CD4-positive, alpha-beta memory T cell (primary cell): Measurements from ENCODE around the gene CCDC70. TPM values are rescaled to one million over a fixed set of nuclear protein-coding genes. Genes with fewer than 3 reads are reported as not detected.
A peak's percentile ranks its signal among the peaks of the same experiment; 100 is the strongest.

Source experiments
- CTCF ChIA-PET: fragments of 350-600 bp; sonication (Branson Sonifier 250); formaldehyde crosslinking; loops from one replicate; lab custom pipeline; 2021; ENCODE audit warnings: inconsistent platforms; ENCODE audit not compliant: partially characterized antibody; lab: Charles Lee
- POLR2A ChIA-PET: fragments of 350-600 bp; sonication (Branson Sonifier 250); formaldehyde crosslinking; loops from one replicate; lab custom pipeline; 2021; ENCODE audit not compliant: partially characterized antibody; lab: Charles Lee
- DNase-seq, 5 donors: peaks; one replicate each; pipeline versions ENCODE4 v3.0.0 to v3.0.0-alpha.2; 2020 to 2022; ENCODE audit warnings: mixed read lengths in 1 of 5
- H3K27ac ChIP-seq: one replicate; pipeline ENCODE4 v1.7.0; 2013; ENCODE audit warnings: low read depth, low read length
- H3K27me3 ChIP-seq: 2 replicates; pipeline ENCODE4 v1.7.0; 2013; ENCODE audit warnings: mild to moderate bottlenecking, low read length, moderate library complexity; ENCODE audit not compliant: insufficient read depth
- H3K36me3 ChIP-seq: 2 replicates; pipeline ENCODE4 v1.7.0; 2013; ENCODE audit warnings: mild to moderate bottlenecking, low read length, moderate library complexity; ENCODE audit not compliant: insufficient read depth
- H3K4me1 ChIP-seq: 2 replicates; pipeline ENCODE4 v1.7.0; 2013; ENCODE audit warnings: mild to moderate bottlenecking, low read length, moderate library complexity; ENCODE audit not compliant: insufficient read depth
- H3K4me3 ChIP-seq, 2 donors: one replicate each; pipeline ENCODE4 v1.7.0; 2013; ENCODE audit warnings: low read length in 2 of 2, mild to moderate bottlenecking in 1 of 2
- H3K9me3 ChIP-seq, 2 donors: one replicate each; pipeline ENCODE4 v1.7.0; 2013; ENCODE audit warnings: low read length in 2 of 2, control low read depth in 1 of 2; ENCODE audit not compliant: control insufficient read depth in 1 of 2
- H3K27ac Mint-ChIP-seq, 7 donors: one replicate each; pipeline ENCODE4 v1.8.0; 2020 to 2021; ENCODE audit warnings: mixed read lengths in 7 of 7, mild to moderate bottlenecking in 6 of 7, inconsistent platforms in 3 of 7, moderate library complexity in 3 of 7
- H3K27me3 Mint-ChIP-seq, 2 donors: one replicate each; pipeline ENCODE4 v1.8.0; 2020 to 2021; ENCODE audit warnings: mixed read lengths in 2 of 2
- H3K36me3 Mint-ChIP-seq, 2 donors: one replicate each; pipeline ENCODE4 v1.8.0; 2020 to 2021; ENCODE audit warnings: mixed read lengths in 2 of 2, inconsistent platforms in 1 of 2, mild to moderate bottlenecking in 1 of 2
- H3K4me1 Mint-ChIP-seq, 4 donors: one replicate each; pipeline ENCODE4 v1.8.0; 2020 to 2021; ENCODE audit warnings: mixed read lengths in 4 of 4, mild to moderate bottlenecking in 1 of 4
- H3K4me3 Mint-ChIP-seq, 8 donors: one replicate each; pipeline ENCODE4 v1.8.0; 2020 to 2021; ENCODE audit warnings: mixed read lengths in 8 of 8, mild to moderate bottlenecking in 7 of 8, moderate library complexity in 6 of 8, inconsistent platforms in 3 of 8
- H3K9me3 Mint-ChIP-seq, 8 donors: one replicate each; pipeline ENCODE4 v1.8.0; 2020 to 2021; ENCODE audit warnings: mixed read lengths in 8 of 8, mild to moderate bottlenecking in 5 of 8, inconsistent platforms in 3 of 8, moderate library complexity in 1 of 8
- intact Hi-C: fragments of 100-400 bp; cut with micrococcal nuclease; formaldehyde crosslinking; loops from one replicate; pipeline ENCODE4 v1.15.1; 2023
- polyA plus RNA-seq, 2 donors: library from polyadenylated mRNA; unstranded; fragments of 300-500 nt; fragmentation: Illumina TruSeq; gene quantifications; one replicate each; pipeline ENCODE4 v1.2.3, GENCODE V29; 2021
- total RNA-seq, 2 experiments: library from RNA; stranded (reverse); gene quantifications; one replicate each; pipeline ENCODE4 v1.2.3, GENCODE V29; 2021

Gene CCDC70
- total and polyA plus RNA-seq, 4 experiments from 2014 or later: not detected

- DNase-seq: peak in 1 of 5 donors; percentile 24
- intact Hi-C loops: loop anchor here (5.0 to 10.0 kb wide), 3 partner anchors 365 to 1892 kb away; partner anchors contain the start of genes SPRYD7 and VPS36
- ChIA-PET POLR2A (interaction anchor here (0.9 to 12.6 kb wide), 6 partner anchors 8 to 374 kb away, joined by 3 to 288 read pairs (median 53); partner anchors contain the start of genes DHRS12 and INTS6), CTCF (interaction anchor here (0.9 to 8.3 kb wide), 5 partner anchors 13 to 392 kb away, joined by 3 to 232 read pairs (median 5); no protein-coding TSS in a partner anchor)
- Mint-ChIP-seq H3K36me3 (peaks cover 0 to 3% of the 10 kb centered on the region in 2 donors), H3K4me3 (peak overlapping the region in 7 of 8 donors; percentile 20 to 94 (median 88)), H3K27ac (peak overlapping the region; percentile 88 to 95 (median 94)), H3K9me3 (no peaks in the 10 kb centered on the region), H3K4me1 (peaks cover 44 to 90% (median 68%) of the 10 kb centered on the region in 4 donors), H3K27me3 (no peaks in the 10 kb centered on the region)
- Histone ChIP-seq H3K4me1 (peaks cover 65% of the 10 kb centered on the region), H3K27ac (peak overlapping the region; percentile 65), H3K4me3 (peak overlapping the region in 1 of 2 donors; percentile 10), H3K9me3 (no peaks in the 10 kb centered on the region), H3K36me3 (no peaks in the 10 kb centered on the region), H3K27me3 (no peaks in the 10 kb centered on the region)
Measured at GRCh38 chr13:51827254-51827653, 34.5 kb upstream of the CCDC70 start.

- peak overlapping the region in 1 of 8 donors; percentile 26 for H3K4me3 Mint-ChIP-seq
- no peaks in the 10 kb centered on the region for H3K9me3 Mint-ChIP-seq
- POLR2A ChIA-PET: interaction anchor here (1.2 to 12.6 kb wide), 4 partner anchors 10 to 376 kb away, joined by 5 to 288 read pairs (median 53); partner anchors contain the start of genes DHRS12 and INTS6
- Histone ChIP-seq H3K9me3 (no peaks in the 10 kb centered on the region), H3K4me1 (peaks cover 54% of the 10 kb centered on the region), H3K27ac (no peak overlapping the region), H3K4me3 (no peak overlapping the region), H3K27me3 (no peaks in the 10 kb centered on the region), H3K36me3 (no peaks in the 10 kb centered on the region)
- H3K4me1 Mint-ChIP-seq: peaks cover 41 to 79% (median 63%) of the 10 kb centered on the region in 4 donors
- peaks cover 0 to 1% of the 10 kb centered on the region in 2 donors for H3K36me3 Mint-ChIP-seq
- peak overlapping the region; percentile 33 to 95 (median 82) for H3K27ac Mint-ChIP-seq
- intact Hi-C loops: loop anchor here (5.0 to 10.0 kb wide), 3 partner anchors 363 to 1894 kb away; partner anchors contain the start of genes SPRYD7 and VPS36
- no peak for DNase-seq
- no peaks in the 10 kb centered on the region for H3K27me3 Mint-ChIP-seq
- CTCF ChIA-PET: interaction anchor here (0.9 to 8.3 kb wide), 6 partner anchors 9 to 31 kb away, joined by 3 to 232 read pairs (median 9); no protein-coding TSS in a partner anchor
Measured at GRCh38 chr13:51828730-51829567, 32.8 kb upstream of the CCDC70 start.

- Histone ChIP-seq H3K4me1 (peaks cover 48% of the 10 kb centered on the region), H3K9me3 (no peaks in the 10 kb centered on the region), H3K27ac (no peak overlapping the region), H3K36me3 (no peaks in the 10 kb centered on the region), H3K4me3 (no peak overlapping the region), H3K27me3 (no peaks in the 10 kb centered on the region)
- Mint-ChIP-seq H3K4me3 (peak overlapping the region in 1 of 8 donors; percentile 5), H3K27me3 (no peaks in the 10 kb centered on the region), H3K36me3 (peaks cover 0 to 1% of the 10 kb centered on the region in 2 donors), H3K4me1 (peaks cover 38 to 73% (median 60%) of the 10 kb centered on the region in 4 donors), H3K9me3 (no peaks in the 10 kb centered on the region), H3K27ac (peak overlapping the region in 3 of 7 donors; percentile 7 to 69 (median 18))
- DNase-seq: no peak
- CTCF ChIA-PET: interaction anchor here (0.9 to 8.3 kb wide), 6 partner anchors 9 to 31 kb away, joined by 3 to 232 read pairs (median 9); no protein-coding TSS in a partner anchor
- POLR2A ChIA-PET: interaction anchor here (1.2 to 12.6 kb wide), 4 partner anchors 10 to 377 kb away, joined by 5 to 288 read pairs (median 53); partner anchors contain the start of genes DHRS12 and INTS6
- intact Hi-C loops: loop anchor here (5.0 to 10.0 kb wide), 3 partner anchors 363 to 1895 kb away; partner anchors contain the start of genes SPRYD7 and VPS36
Measured at GRCh38 chr13:51829568-51829899, 32.2 kb upstream of the CCDC70 start.

- no peak overlapping the region for H3K27ac ChIP-seq
- H3K27me3 ChIP-seq: no peaks in the 10 kb centered on the region
- no peaks in the 10 kb centered on the region for H3K36me3 ChIP-seq
- Mint-ChIP-seq H3K4me1 (peaks cover 27 to 53% (median 45%) of the 10 kb centered on the region in 4 donors), H3K36me3 (no peaks in the 10 kb centered on the region), H3K9me3 (no peaks in the 10 kb centered on the region), H3K27me3 (no peaks in the 10 kb centered on the region), H3K27ac (peak overlapping the region in 1 of 7 donors; percentile 65), H3K4me3 (peak overlapping the region in 1 of 8 donors; percentile 26)
- H3K4me1 ChIP-seq: peaks cover 28% of the 10 kb centered on the region
- intact Hi-C loops: loop anchor here (5.0 kb wide), 1 partner anchor 296 kb away; the partner anchor contains the start of gene NEK5
- POLR2A ChIA-PET: interaction anchor here (0.7 to 4.8 kb wide), 4 partner anchors 11 to 378 kb away, joined by 3 to 60 read pairs (median 22); no protein-coding TSS in a partner anchor
- H3K9me3 ChIP-seq: no peaks in the 10 kb centered on the region
- H3K4me3 ChIP-seq: no peak overlapping the region
- CTCF ChIA-PET: interaction anchor here (0.7 to 8.7 kb wide), 15 partner anchors 9 to 400 kb away, joined by 3 to 442 read pairs (median 6); partner anchors contain the start of genes INTS6 and TMEM272
- no peak for DNase-seq
Measured at GRCh38 chr13:51831519-51831918, 30.2 kb upstream of the CCDC70 start.

- no peak overlapping the region for H3K27ac ChIP-seq
- intact Hi-C loops: loop anchor here (1.0 to 5.0 kb wide), 4 partner anchors 10 to 295 kb away; partner anchors contain the start of genes DHRS12 and NEK5
- no peaks in the 10 kb centered on the region for H3K36me3 ChIP-seq
- H3K27me3 ChIP-seq: no peaks in the 10 kb centered on the region
- POLR2A ChIA-PET: interaction anchor here (0.7 to 4.8 kb wide), 9 partner anchors 12 to 423 kb away, joined by 3 to 60 read pairs (median 3); no protein-coding TSS in a partner anchor
- Mint-ChIP-seq H3K27me3 (no peaks in the 10 kb centered on the region), H3K9me3 (no peaks in the 10 kb centered on the region), H3K4me1 (peaks cover 16 to 43% (median 34%) of the 10 kb centered on the region in 4 donors), H3K27ac (peak overlapping the region; percentile 6 to 85 (median 66)), H3K4me3 (peak overlapping the region in 7 of 8 donors; percentile 6 to 67 (median 44)), H3K36me3 (no peaks in the 10 kb centered on the region)
- no peaks in the 10 kb centered on the region for H3K9me3 ChIP-seq
- peak; percentile 72 to 78 (median 73) for DNase-seq
- CTCF ChIA-PET: interaction anchor here (0.7 to 8.7 kb wide), 24 partner anchors 10 to 434 kb away, joined by 3 to 442 read pairs (median 6); partner anchors contain the start of gene INTS6
- peaks cover 18% of the 10 kb centered on the region for H3K4me1 ChIP-seq
- no peak overlapping the region for H3K4me3 ChIP-seq
Measured at GRCh38 chr13:51832471-51833152, 29.2 kb upstream of the CCDC70 start.

GRCh38 chr13:51833980-51834379, 27.8 kb upstream of the CCDC70 start:
- intact Hi-C loops: loop anchor here (5.0 kb wide), 1 partner anchor 293 kb away; the partner anchor contains the start of gene NEK5
- no peaks in the 10 kb centered on the region for H3K9me3 Mint-ChIP-seq
- H3K4me3 Mint-ChIP-seq: no peak overlapping the region
- H3K27me3 Mint-ChIP-seq: no peaks in the 10 kb centered on the region
- H3K36me3 Mint-ChIP-seq: no peaks in the 10 kb centered on the region
- ChIA-PET CTCF (interaction anchor here (0.5 to 8.7 kb wide), 6 partner anchors 9 to 207 kb away, joined by 3 to 442 read pairs (median 4); no protein-coding TSS in a partner anchor), POLR2A (interaction anchor here (1.2 to 4.8 kb wide), 2 partner anchors 8 to 20 kb away, joined by 4 to 60 read pairs; no protein-coding TSS in a partner anchor)
- no peaks in the 10 kb centered on the region for H3K36me3 ChIP-seq
- H3K9me3 ChIP-seq: no peaks in the 10 kb centered on the region
- DNase-seq: no peak
- no peak overlapping the region for H3K27ac Mint-ChIP-seq
- peaks cover 10% of the 10 kb centered on the region for H3K4me1 ChIP-seq
- peaks cover 8 to 29% (median 23%) of the 10 kb centered on the region in 4 donors for H3K4me1 Mint-ChIP-seq
- no peak overlapping the region for H3K4me3 ChIP-seq
- no peak overlapping the region for H3K27ac ChIP-seq
- H3K27me3 ChIP-seq: no peaks in the 10 kb centered on the region
